ENCODE data around the gene PMIS2.

Gene PMIS2

GRCh38 chr19:35556846-35557538 is 29.0 kb upstream of the PMIS2 start:
- DNase-seq (ENCODE audit: low read depth) = no peak

GRCh38 chr19:35557539-35558399 is 28.2 kb upstream of the PMIS2 start:
- DNase-seq (ENCODE audit: low read depth) = peak; percentile 45

- no peak for DNase-seq (ENCODE audit: low read depth)
Measured at GRCh38 chr19:35558400-35559280, 27.3 kb upstream of the PMIS2 start.

- no peak for DNase-seq (ENCODE audit: low read depth)
Measured at GRCh38 chr19:35559281-35559659, 26.7 kb upstream of the PMIS2 start.

- no peak for DNase-seq (ENCODE audit: low read depth)
Measured at GRCh38 chr19:35559781-35560180, 26.2 kb upstream of the PMIS2 start.

GRCh38 chr19:35560271-35560670 is 25.7 kb upstream of the PMIS2 start:
- no peak for DNase-seq (ENCODE audit: low read depth)

GRCh38 chr19:35560677-35561076 is 25.3 kb upstream of the PMIS2 start:
- no peak for DNase-seq (ENCODE audit: low read depth)

- no peak for DNase-seq (ENCODE audit: low read depth)
Measured at GRCh38 chr19:35561436-35561835, 24.5 kb upstream of the PMIS2 start.

- no peak for DNase-seq (ENCODE audit: low read depth)
Measured at GRCh38 chr19:35562336-35562735, 23.6 kb upstream of the PMIS2 start.

- DNase-seq (ENCODE audit: low read depth) = no peak
Measured at GRCh38 chr19:35562776-35563175, 23.2 kb upstream of the PMIS2 start.

- DNase-seq (ENCODE audit: low read depth) = no peak
Measured at GRCh38 chr19:35563207-35563829, 22.7 kb upstream of the PMIS2 start, which contains the start of gene ATP4A. ATP4A (minus strand) TSS chr19:35563658; CDS start chr19:35563629, 29 bp downstream.

- DNase-seq (ENCODE audit: low read depth) = no peak
Measured at GRCh38 chr19:35565016-35565856, 20.7 kb upstream of the PMIS2 start.

GRCh38 chr19:35566738-35567137 is 19.2 kb upstream of the PMIS2 start:
- DNase-seq (ENCODE audit: low read depth) = no peak

- DNase-seq (ENCODE audit: low read depth) = no peak
Measured at GRCh38 chr19:35569281-35569781, 16.6 kb upstream of the PMIS2 start.

- DNase-seq (ENCODE audit: low read depth) = no peak
Measured at GRCh38 chr19:35571406-35571965, 14.5 kb upstream of the PMIS2 start.

- DNase-seq (ENCODE audit: low read depth) = no peak
Measured at GRCh38 chr19:35577918-35578317, 8.1 kb upstream of the PMIS2 start.

GRCh38 chr19:35578707-35579106 is 7.3 kb upstream of the PMIS2 start:
- DNase-seq (ENCODE audit: low read depth) = no peak

- DNase-seq (ENCODE audit: low read depth) = no peak
Measured at GRCh38 chr19:35582760-35583159, 3.2 kb upstream of the PMIS2 start.

- DNase-seq (ENCODE audit: low read depth) = no peak
Measured at GRCh38 chr19:35587321-35587720, 1.3 kb downstream of the PMIS2 start.

GRCh38 chr19:35590875-35591274 is 4.9 kb downstream of the PMIS2 start:
- no peak for DNase-seq (ENCODE audit: low read depth)
